NB4 (cell line): ENCODE results near the gene SLCO2A1.

Experiments used
- MAX ChIP-seq: IDR thresholded peaks from 2 replicates; pipeline ENCODE4 v1.6.1; 2011; ENCODE audit warnings: low read depth, low read length
- POLR2A ChIP-seq: IDR thresholded peaks from 2 replicates; pipeline ENCODE4 v1.6.1; 2011; ENCODE audit warnings: mild to moderate bottlenecking; ENCODE audit not compliant: insufficient read length; ENCODE audit errors: extremely low read depth
- TF ChIP-seq, protein P1 (sequence below): IDR thresholded peaks from one replicate; pipeline ENCODE4 v1.5.1; 2012; ENCODE audit warnings: low read depth, low read length

GRCh38 chr3:133932009-133932408, 97.7 kb downstream of the SLCO2A1 start:
- TF ChIP-seq, protein P1, sequence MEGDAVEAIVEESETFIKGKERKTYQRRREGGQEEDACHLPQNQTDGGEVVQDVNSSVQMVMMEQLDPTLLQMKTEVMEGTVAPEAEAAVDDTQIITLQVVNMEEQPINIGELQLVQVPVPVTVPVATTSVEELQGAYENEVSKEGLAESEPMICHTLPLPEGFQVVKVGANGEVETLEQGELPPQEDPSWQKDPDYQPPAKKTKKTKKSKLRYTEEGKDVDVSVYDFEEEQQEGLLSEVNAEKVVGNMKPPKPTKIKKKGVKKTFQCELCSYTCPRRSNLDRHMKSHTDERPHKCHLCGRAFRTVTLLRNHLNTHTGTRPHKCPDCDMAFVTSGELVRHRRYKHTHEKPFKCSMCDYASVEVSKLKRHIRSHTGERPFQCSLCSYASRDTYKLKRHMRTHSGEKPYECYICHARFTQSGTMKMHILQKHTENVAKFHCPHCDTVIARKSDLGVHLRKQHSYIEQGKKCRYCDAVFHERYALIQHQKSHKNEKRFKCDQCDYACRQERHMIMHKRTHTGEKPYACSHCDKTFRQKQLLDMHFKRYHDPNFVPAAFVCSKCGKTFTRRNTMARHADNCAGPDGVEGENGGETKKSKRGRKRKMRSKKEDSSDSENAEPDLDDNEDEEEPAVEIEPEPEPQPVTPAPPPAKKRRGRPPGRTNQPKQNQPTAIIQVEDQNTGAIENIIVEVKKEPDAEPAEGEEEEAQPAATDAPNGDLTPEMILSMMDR = no peak
- no peak for TF ChIP-seq MAX
- TF ChIP-seq POLR2A = no peak
